Transverse colon (tissue), 4 donors: ENCODE results near the gene PRDX3. TPM values are rescaled to one million over a fixed set of nuclear protein-coding genes. Genes with fewer than 3 reads are reported as not detected.
A peak's percentile ranks its signal among the peaks of the same experiment; 100 is the strongest.
"Not testable (repeated sequence)": the region's sequence is repeated elsewhere in the genome, so short reads cannot be mapped to it uniquely, and the experiment has no call there.

Source experiments
- DNase-seq: peaks from one replicate; pipeline ENCODE4 v3.0.0-alpha.2; 2019
- H3K27ac ChIP-seq, 4 donors: fragments of 200-600 bp; sonication (generic); 2 replicates each; pipeline ENCODE4 v1.5.1; 2016 to 2018; ENCODE audit warnings: inconsistent platforms in 4 of 4
- H3K27me3 ChIP-seq: fragments of 200-600 bp; sonication (generic); 2 replicates; pipeline ENCODE4 v1.5.1; 2017; ENCODE audit warnings: inconsistent platforms
- H3K36me3 ChIP-seq, 4 donors: fragments of 200-600 bp; sonication (generic); 2 replicates each; pipeline ENCODE4 v1.5.1; 2017 to 2019; ENCODE audit warnings: inconsistent platforms in 4 of 4
- H3K4me1 ChIP-seq, 4 donors: fragments of 200-600 bp; sonication (generic); 2 replicates each; pipeline ENCODE4 v1.5.1; 2017 to 2020; ENCODE audit warnings: inconsistent platforms in 4 of 4
- H3K4me3 ChIP-seq, 4 donors: fragments of 200-600 bp; sonication (generic); 1 replicate in 1 of 4; 2 replicates in 3 of 4; pipeline versions ENCODE4 v1.5.1 to v1.6.1; 2017 to 2019; ENCODE audit warnings: inconsistent platforms in 4 of 4
- H3K9me3 ChIP-seq, 2 donors: fragments of 200-600 bp; sonication (generic); 2 replicates each; pipeline ENCODE4 v1.5.1; 2017 to 2019; ENCODE audit warnings: inconsistent platforms in 2 of 2
- EP300 ChIP-seq: sonication (generic); formaldehyde crosslinking; IDR thresholded peaks from one replicate; pipeline ENCODE4 v1.6.1; 2017; ENCODE audit warnings: antibody characterized with exemption, low read depth
- POLR2A ChIP-seq: fragments of 450-650 bp; IDR thresholded peaks from one replicate; pipeline ENCODE4 v1.6.1; 2016; ENCODE audit warnings: antibody characterized with exemption, mild to moderate bottlenecking, moderate library complexity
- POLR2AphosphoS5 ChIP-seq, 3 donors: sonication (generic); formaldehyde crosslinking; IDR thresholded peaks; one replicate each; pipeline ENCODE4 v1.6.1; 2016; ENCODE audit warnings: antibody characterized with exemption in 3 of 3
- WGBS, 2 donors: methylation state at CpG; one replicate each; pipeline ENCODE4 v1.1.5; 2018; ENCODE audit warnings: low coverage in 1 of 2; 5-methylcytosine and 5-hydroxymethylcytosine counted together
- in situ Hi-C, 4 donors: fragments of 200-750 bp; cut with MboI; loops; one replicate each; pipeline versions ENCODE4 v1.15.0 to v1.15.1; 2017; ENCODE audit warnings: low sequenced_read_pairs in 3 of 4, low pct_ligation_motif_present in 1 of 4, low pct_unique_long_range_greater_than_20kb in 1 of 4
- intact Hi-C: fragments of 100-400 bp; cut with DNase I; formaldehyde crosslinking; loops from one replicate; pipeline ENCODE4 v1.15.1; 2023; ENCODE audit warnings: low total_unique reads
- total RNA-seq, 4 donors: library from RNA; depleted of rRNA; stranded (reverse); fragments of >200 nt; gene quantifications; one replicate each; pipeline ENCODE4 v1.1.0, GENCODE V29; 2016
- TF ChIP-seq, protein P1 (sequence below), 5 experiments: fragments of 200-600 bp in 3 of 5; fragments of 450-650 bp in 2 of 5; sonication (generic) in 3 of 5; IDR thresholded peaks; 1 replicate in 2 of 5; 2 replicates in 3 of 5; pipeline ENCODE4 v1.5.1; 2016 to 2017; ENCODE audit warnings: antibody characterized with exemption in 5 of 5, inconsistent platforms in 3 of 5, mild to moderate bottlenecking in 2 of 5, moderate library complexity in 1 of 5

The PRDX3 gene
- total RNA-seq, 4 donors from 2014 or later, result 24.7 to 141 (median 78.9) TPM

DNA sequence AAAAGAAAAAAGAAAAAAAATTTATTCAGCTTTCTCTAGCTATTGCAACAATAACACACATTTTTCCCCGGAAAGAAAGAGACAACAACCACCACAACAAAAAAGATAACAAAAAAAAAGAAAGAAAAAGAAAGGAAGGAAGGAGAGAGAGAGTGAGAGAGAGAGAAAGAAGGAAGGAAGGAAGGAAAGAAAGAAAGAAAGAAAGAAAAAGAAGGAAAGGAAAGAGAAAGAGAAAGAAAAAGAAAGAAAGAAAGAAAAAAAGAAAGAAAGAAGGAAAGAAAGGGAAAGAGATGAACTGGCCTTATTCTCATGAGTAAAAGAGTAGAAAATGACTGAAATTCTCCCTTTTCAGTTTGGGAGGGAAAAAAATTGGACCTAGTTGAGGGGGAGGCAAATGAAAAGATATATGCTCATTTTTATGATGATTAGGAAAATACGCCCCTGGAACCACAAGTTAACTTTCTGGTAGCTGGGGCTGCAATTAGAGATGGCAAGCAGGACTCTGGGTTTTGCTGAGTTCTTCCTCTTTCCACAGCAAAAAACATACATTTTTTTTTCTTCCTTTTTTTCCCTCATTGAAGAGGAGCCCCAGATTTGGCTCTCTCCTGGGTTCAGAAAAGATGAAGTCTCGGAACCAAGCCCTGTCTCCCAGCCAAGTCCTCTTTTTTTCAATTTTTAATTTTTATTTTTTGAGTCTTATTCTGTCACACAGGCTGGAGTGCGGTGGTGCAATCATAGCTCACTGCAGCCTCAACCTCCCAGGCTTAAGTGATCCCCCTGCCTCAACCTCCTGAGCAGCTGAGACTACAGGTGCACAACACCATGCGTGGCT, 12.6 kb upstream of the PRDX3 start:
- intact Hi-C loops, result no loop called here
- no peaks in the 10 kb centered on the region for H3K9me3 ChIP-seq
- no peak overlapping the region for H3K4me3 ChIP-seq
- no peaks in the 10 kb centered on the region for H3K27me3 ChIP-seq
- peaks cover 0 to 6% (median 0%) of the 10 kb centered on the region in 4 donors for H3K4me1 ChIP-seq
- WGBS, 2 donors, result 58 to 59% methylated on average over 5 of the region's 5 CpGs
- in situ Hi-C loops, result loop anchor here in 3 of 4 donors (10.0 kb wide), 1 partner anchor 224 kb away; no protein-coding TSS in a partner anchor
- no peaks in the 10 kb centered on the region for H3K36me3 ChIP-seq
- no peak overlapping the region for H3K27ac ChIP-seq
- TF ChIP-seq, protein P1, sequence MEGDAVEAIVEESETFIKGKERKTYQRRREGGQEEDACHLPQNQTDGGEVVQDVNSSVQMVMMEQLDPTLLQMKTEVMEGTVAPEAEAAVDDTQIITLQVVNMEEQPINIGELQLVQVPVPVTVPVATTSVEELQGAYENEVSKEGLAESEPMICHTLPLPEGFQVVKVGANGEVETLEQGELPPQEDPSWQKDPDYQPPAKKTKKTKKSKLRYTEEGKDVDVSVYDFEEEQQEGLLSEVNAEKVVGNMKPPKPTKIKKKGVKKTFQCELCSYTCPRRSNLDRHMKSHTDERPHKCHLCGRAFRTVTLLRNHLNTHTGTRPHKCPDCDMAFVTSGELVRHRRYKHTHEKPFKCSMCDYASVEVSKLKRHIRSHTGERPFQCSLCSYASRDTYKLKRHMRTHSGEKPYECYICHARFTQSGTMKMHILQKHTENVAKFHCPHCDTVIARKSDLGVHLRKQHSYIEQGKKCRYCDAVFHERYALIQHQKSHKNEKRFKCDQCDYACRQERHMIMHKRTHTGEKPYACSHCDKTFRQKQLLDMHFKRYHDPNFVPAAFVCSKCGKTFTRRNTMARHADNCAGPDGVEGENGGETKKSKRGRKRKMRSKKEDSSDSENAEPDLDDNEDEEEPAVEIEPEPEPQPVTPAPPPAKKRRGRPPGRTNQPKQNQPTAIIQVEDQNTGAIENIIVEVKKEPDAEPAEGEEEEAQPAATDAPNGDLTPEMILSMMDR (IDR thresholded peaks at IDR 0.05), result no peak
- TF ChIP-seq EP300, result no peak
- no peak for DNase-seq

DNA sequence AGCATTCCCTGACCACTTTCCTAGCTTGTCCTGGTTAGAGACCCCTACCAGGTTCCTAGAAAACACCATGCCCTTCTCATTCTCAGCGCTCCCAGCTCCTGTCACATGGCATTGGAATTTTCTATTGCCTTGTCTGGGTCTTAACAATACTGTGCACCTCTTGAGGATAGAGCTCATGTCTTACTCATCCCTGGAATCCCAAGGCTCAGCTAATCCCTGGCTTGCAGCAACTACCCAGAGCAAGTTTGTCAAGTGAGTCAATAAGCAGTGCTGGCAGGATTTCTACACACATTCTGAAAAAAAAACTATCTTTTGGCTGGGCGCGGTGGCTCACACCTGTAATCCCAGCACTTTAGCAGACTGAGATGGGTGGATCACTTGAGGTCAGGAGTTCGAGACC, 11.7 kb upstream of the PRDX3 start:
- no peak overlapping the region for H3K4me3 ChIP-seq
- DNase-seq, result no peak
- TF ChIP-seq POLR2A, result no peak
- peak in 1 of 3 donors; percentile 25 for TF ChIP-seq POLR2AphosphoS5 (IDR thresholded peaks at IDR 0.05)
- H3K4me1 ChIP-seq, result peaks cover 0 to 6% (median 0%) of the 10 kb centered on the region in 4 donors
- no peaks in the 10 kb centered on the region for H3K9me3 ChIP-seq
- in situ Hi-C loops, result loop anchor here in 3 of 4 donors (10.0 kb wide), 1 partner anchor 224 kb away; no protein-coding TSS in a partner anchor
- H3K27ac ChIP-seq, result no peak overlapping the region
- intact Hi-C loops, result no loop called here
- H3K36me3 ChIP-seq, result no peaks in the 10 kb centered on the region
- 78 to 86% methylated on average over 1 to 4 of the region's 4 CpGs for WGBS, 2 donors
- no peaks in the 10 kb centered on the region for H3K27me3 ChIP-seq

DNA sequence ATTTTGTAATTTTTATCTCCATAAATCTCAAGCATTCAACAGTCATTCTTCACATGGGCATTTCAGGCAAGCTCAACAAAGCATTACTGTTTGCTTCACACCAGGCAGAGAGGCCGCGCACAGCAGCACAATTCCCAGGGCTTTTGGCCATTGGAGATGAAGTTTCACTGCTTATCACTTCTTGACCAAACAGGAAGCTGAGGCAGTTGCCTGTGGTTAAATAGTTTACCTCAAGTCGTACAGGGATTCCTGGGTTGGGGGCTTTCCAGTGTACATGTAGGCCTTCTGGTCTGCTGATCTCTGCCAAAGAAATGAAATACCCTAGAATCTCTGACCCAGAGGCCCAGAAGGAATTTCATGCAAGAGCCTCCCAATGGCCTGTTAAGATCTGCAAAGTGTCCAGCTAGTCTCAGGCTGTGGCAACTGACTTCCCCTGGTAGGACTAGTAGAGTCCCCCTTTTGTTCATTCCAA, 11.2 kb upstream of the PRDX3 start:
- H3K27me3 ChIP-seq, result no peaks in the 10 kb centered on the region
- H3K4me1 ChIP-seq, result peaks cover 0 to 6% (median 0%) of the 10 kb centered on the region in 4 donors
- 70% methylated on average over 3 of the region's 3 CpGs; no CpG with 5 or more reads in 1 of the 2 donors for WGBS, 2 donors
- intact Hi-C loops, result no loop called here
- no peak overlapping the region for H3K4me3 ChIP-seq
- no peaks in the 10 kb centered on the region for H3K36me3 ChIP-seq
- no peak overlapping the region for H3K27ac ChIP-seq
- no peak for TF ChIP-seq POLR2AphosphoS5 (IDR thresholded peaks at IDR 0.05)
- no peak for TF ChIP-seq POLR2A
- no peak for TF ChIP-seq EP300
- TF ChIP-seq, protein P1 (IDR thresholded peaks at IDR 0.05), result no peak
- DNase-seq, result no peak
- in situ Hi-C loops, result loop anchor here in 3 of 4 donors (10.0 kb wide), 1 partner anchor 225 kb away; no protein-coding TSS in a partner anchor
- H3K9me3 ChIP-seq, result no peaks in the 10 kb centered on the region

DNA sequence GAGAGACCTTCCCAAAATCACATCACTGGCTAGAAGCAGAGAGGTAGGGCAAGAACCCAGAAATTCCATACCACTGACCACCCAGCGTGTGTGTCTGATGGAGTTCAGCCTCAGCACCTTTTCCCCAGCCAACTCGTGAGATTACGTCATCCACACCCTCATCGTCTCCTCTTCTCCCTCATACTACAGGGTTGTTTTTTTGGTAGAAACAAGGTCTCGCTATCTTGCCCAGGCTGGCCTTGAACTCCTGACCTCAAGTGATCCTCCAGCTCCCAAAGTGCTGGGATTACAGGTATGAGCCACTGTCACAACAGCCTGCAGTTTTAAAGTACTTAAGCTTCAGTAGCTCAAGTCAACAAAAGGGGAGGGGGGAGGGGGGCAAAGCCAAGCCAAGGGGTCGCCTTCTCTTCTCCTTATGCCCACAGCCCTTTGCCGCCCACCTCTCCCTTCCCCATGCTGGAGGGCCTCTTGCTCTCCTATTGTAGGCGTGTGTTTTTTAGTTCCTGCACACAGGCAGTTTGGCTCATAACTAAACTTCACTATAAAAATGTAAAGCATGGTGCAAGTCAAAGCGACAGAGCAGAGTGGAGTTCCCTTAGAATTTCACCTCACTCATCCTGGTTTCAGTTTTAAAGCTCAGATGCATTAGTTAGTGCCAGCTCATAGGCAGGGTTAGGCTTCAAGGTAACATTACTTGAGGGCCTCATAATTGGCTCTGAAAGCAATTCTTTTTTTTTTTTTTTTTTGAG, 5.2 kb upstream of the PRDX3 start:
- H3K4me3 ChIP-seq, result no peak overlapping the region
- no peaks in the 10 kb centered on the region for H3K36me3 ChIP-seq
- H3K27ac ChIP-seq, result no peak overlapping the region
- in situ Hi-C loops (no loop called here), intact Hi-C loops (no loop called here)
- H3K9me3 ChIP-seq, result no peaks in the 10 kb centered on the region
- DNase-seq, result no peak
- peaks cover 3 to 7% (median 5%) of the 10 kb centered on the region in 4 donors for H3K4me1 ChIP-seq
- no peaks in the 10 kb centered on the region for H3K27me3 ChIP-seq
- TF ChIP-seq, protein P1 (IDR thresholded peaks at IDR 0.05), result no peak
- TF ChIP-seq POLR2A (no peak), EP300 (no peak), POLR2AphosphoS5 (IDR thresholded peaks at IDR 0.05) (no peak)
- 51 to 72% methylated on average over 6 to 9 of the region's 9 CpGs for WGBS, 2 donors

DNA sequence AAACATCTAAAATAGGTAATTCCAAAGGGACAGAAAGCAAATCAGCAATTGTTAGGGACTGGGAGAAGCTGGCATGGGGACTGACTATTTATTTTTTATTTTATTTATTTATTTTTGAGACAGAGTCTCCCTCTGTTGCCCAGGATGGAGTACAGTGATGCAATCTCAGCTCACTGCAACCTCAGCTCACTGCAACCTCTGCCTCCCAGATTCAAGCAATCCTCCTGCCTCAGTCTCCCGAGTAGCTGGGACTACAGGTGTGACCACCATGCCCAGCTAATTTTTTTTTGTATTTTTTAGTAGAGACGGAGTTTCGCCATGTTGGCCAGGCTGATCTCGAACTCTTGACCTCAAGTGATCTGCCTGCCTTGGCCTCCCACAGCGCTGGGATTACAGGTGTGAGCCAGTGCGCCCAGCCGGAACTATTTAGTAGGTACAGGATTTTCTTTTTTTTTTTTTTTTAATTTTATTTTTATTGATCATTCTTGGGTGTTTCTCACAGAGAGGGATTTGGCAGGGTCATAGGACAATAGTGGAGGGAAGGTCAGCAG, 2.3 kb upstream of the PRDX3 start:
- intact Hi-C loops, in situ Hi-C loops: not testable (repeated sequence)

More for the DNA sequence above, 2.3 kb upstream of the PRDX3 start:
- not testable (repeated sequence) for H3K27me3 ChIP-seq, H3K27ac ChIP-seq, DNase-seq, H3K9me3 ChIP-seq, H3K36me3 ChIP-seq, H3K4me3 ChIP-seq
- 94 to 100% methylated on average over 3 to 7 of the region's 7 CpGs for WGBS, 2 donors
- H3K4me1 ChIP-seq, result peaks cover 15 to 29% (median 23%) of the 10 kb centered on the region in 4 donors
